AG09319 (cell line): ENCODE data around the gene KCNK1.

Experiments used
- DNase-seq: peaks from one replicate; pipeline ENCODE4 v3.0.0-alpha.2; 2010; ENCODE audit warnings: low read depth; ENCODE audit errors: extremely low read depth
- TF ChIP-seq, protein P1 (sequence below): IDR thresholded peaks from 2 replicates; pipeline ENCODE4 v1.5.1; 2011; ENCODE audit warnings: low read depth, mild to moderate bottlenecking, inconsistent platforms, low read length, moderate library complexity

Gene KCNK1

GRCh38 chr1:233575450-233575849, 38.5 kb upstream of the KCNK1 start:
- DNase-seq, result no peak
- TF ChIP-seq, protein P1, sequence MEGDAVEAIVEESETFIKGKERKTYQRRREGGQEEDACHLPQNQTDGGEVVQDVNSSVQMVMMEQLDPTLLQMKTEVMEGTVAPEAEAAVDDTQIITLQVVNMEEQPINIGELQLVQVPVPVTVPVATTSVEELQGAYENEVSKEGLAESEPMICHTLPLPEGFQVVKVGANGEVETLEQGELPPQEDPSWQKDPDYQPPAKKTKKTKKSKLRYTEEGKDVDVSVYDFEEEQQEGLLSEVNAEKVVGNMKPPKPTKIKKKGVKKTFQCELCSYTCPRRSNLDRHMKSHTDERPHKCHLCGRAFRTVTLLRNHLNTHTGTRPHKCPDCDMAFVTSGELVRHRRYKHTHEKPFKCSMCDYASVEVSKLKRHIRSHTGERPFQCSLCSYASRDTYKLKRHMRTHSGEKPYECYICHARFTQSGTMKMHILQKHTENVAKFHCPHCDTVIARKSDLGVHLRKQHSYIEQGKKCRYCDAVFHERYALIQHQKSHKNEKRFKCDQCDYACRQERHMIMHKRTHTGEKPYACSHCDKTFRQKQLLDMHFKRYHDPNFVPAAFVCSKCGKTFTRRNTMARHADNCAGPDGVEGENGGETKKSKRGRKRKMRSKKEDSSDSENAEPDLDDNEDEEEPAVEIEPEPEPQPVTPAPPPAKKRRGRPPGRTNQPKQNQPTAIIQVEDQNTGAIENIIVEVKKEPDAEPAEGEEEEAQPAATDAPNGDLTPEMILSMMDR, result no peak

GRCh38 chr1:233582439-233582838, 31.5 kb upstream of the KCNK1 start:
- DNase-seq, result no peak

GRCh38 chr1:233584376-233584775, 29.5 kb upstream of the KCNK1 start:
- no peak for DNase-seq
- TF ChIP-seq, protein P1, result no peak

More at GRCh38 chr1:233582439-233582838, 31.5 kb upstream of the KCNK1 start:
- TF ChIP-seq, protein P1, result no peak

- TF ChIP-seq, protein P1, result no peak
- no peak for DNase-seq
These were observed 29.0 kb upstream of the KCNK1 start for GRCh38 chr1:233584931-233585330.

GRCh38 chr1:233586301-233586700, 27.6 kb upstream of the KCNK1 start:
- TF ChIP-seq, protein P1, result no peak
- DNase-seq, result no peak

- TF ChIP-seq, protein P1, result no peak
These were observed 26.7 kb upstream of the KCNK1 start for GRCh38 chr1:233587196-233587595.

DNA sequence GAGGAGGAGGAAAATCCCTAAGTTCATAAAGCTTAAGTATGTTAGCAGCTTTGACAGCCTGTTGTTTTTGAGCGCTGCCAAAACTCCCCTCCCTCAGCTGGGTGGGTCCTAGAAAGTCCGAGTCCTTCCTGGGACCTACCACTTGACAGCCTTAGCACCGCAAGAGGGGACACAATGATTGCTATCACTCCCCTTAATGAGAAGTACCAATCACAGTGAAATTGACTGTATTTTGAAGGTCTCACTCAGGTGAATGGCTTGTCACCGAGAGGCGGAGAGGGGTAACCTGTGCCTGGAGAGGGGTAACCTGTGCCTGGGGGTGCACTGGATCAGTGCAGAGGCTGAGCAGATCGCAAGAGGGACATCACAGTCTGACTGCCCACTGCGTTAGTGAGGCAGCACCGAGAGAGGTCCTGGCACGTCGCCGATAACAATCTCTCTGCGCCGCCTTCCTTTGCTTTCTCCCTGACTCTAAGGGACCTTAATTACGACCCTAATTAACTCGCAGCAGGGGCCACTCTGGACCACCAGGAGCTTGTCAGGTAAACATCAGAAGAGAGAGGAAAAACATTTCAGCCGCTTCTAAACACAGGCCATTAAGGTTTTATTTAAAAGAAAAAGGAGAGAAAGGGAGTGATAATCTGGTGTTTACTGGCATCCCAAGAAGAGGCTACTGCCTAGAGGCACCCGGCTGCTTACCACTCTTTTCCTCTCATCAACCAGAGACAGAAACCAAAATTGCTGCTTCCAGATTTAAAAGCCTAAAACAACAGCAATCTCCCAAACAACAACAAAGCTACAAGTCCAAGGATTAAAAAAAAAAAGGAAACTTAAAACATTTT, 25.7 kb upstream of the KCNK1 start:
- TF ChIP-seq, protein P1, result no peak
- DNase-seq, result no peak

More at GRCh38 chr1:233587196-233587595, 26.7 kb upstream of the KCNK1 start:
- DNase-seq, result no peak
